ENCODE measurements around the gene LMX1B.

GRCh38 chr9:126591922-126592321, 21.8 kb upstream of the LMX1B start:
- TF ChIP-seq CTCF (IDR thresholded peaks at IDR 0.05), result no peak
- no peak for TF ChIP-seq ZNF416 (CRISPR knock-in tag; IDR thresholded peaks at IDR 0.05)

Data from WTC11 (cell line).